ENCODE measurements around the gene IFNGR1.
"Not testable (repeated sequence)": the region's sequence is repeated elsewhere in the genome, so short reads cannot be mapped to it uniquely, and the experiment has no call there.

IFNGR1 gene

GRCh38 chr6:137236581-137237355 is 17.6 kb upstream of the IFNGR1 start:
- DNase-seq: no peak
- ATAC-seq: no peak

- DNase-seq: no peak
- no peak for ATAC-seq
Measured at GRCh38 chr6:137235686-137236085, 16.5 kb upstream of the IFNGR1 start.

- ATAC-seq (peak; percentile 72), DNase-seq (no peak)
Measured at GRCh38 chr6:137233911-137234863, 15.0 kb upstream of the IFNGR1 start.

GRCh38 chr6:137231895-137232294 is 12.7 kb upstream of the IFNGR1 start:
- DNase-seq: no peak
- ATAC-seq: no peak

- DNase-seq (no peak), ATAC-seq (no peak)
Measured at GRCh38 chr6:137230956-137231555, 11.9 kb upstream of the IFNGR1 start.

GRCh38 chr6:137230547-137230946 is 11.4 kb upstream of the IFNGR1 start:
- ATAC-seq (no peak), DNase-seq (no peak)

GRCh38 chr6:137229075-137229759 is 10.0 kb upstream of the IFNGR1 start:
- no peak for ATAC-seq
- DNase-seq: no peak

- ATAC-seq: peak; percentile 71
- no peak for DNase-seq
Measured at GRCh38 chr6:137227871-137228302, 8.7 kb upstream of the IFNGR1 start.

- DNase-seq: no peak
- ATAC-seq: no peak
Measured at GRCh38 chr6:137226697-137227096, 7.5 kb upstream of the IFNGR1 start.

GRCh38 chr6:137224799-137225198 is 5.6 kb upstream of the IFNGR1 start:
- ATAC-seq (peak; percentile 49), DNase-seq (no peak)

- DNase-seq: no peak
- ATAC-seq: no peak
Measured at GRCh38 chr6:137223370-137224131, 4.4 kb upstream of the IFNGR1 start.

- ATAC-seq (no peak), DNase-seq (no peak)
Measured at GRCh38 chr6:137222381-137222780, 3.2 kb upstream of the IFNGR1 start.

- ATAC-seq: no peak
- no peak for DNase-seq
Measured at GRCh38 chr6:137219664-137220252, 573 bp upstream of the IFNGR1 start.

- DNase-seq (peak; percentile 45), ATAC-seq (peak; percentile 76)
Measured at GRCh38 chr6:137218473-137218916, 690 bp downstream of the IFNGR1 start.

GRCh38 chr6:137217801-137218472 is 1.2 kb downstream of the IFNGR1 start:
- DNase-seq (no peak), ATAC-seq (no peak)

GRCh38 chr6:137216875-137217553 is 2.2 kb downstream of the IFNGR1 start:
- no peak for DNase-seq
- ATAC-seq: no peak

- DNase-seq (no peak), ATAC-seq (no peak)
Measured at GRCh38 chr6:137216106-137216505, 3.1 kb downstream of the IFNGR1 start.

- DNase-seq, ATAC-seq: not testable (repeated sequence)
Measured at GRCh38 chr6:137215630-137216029, 3.6 kb downstream of the IFNGR1 start.

GRCh38 chr6:137214931-137215330 is 4.3 kb downstream of the IFNGR1 start:
- no peak for DNase-seq
- no peak for ATAC-seq

GRCh38 chr6:137213813-137214212 is 5.4 kb downstream of the IFNGR1 start:
- DNase-seq (no peak), ATAC-seq (no peak)
